ENCODE measurements around the gene EIF2B4. TPM values are rescaled to one million over a fixed set of nuclear protein-coding genes. Genes with fewer than 3 reads are reported as not detected.

EIF2B4 gene
- polyA plus RNA-seq, 1 donor (not counting 4 experiments of a cell fraction or from before 2014, with no cell fraction given), result 54.9 TPM

- no peak for TF ChIP-seq CTCF (optimal IDR thresholded peaks at IDR 0.05 in 1 of 3, IDR thresholded peaks at IDR 0.05 in 1 of 3, conservative IDR thresholded peaks at IDR 0.05 in 1 of 3; ENCODE audit: extremely low read depth in 1 of 3, insufficient read depth in 2 of 3, low read length in 3 of 3)
- no peak for TF ChIP-seq EZH2 (IDR thresholded peaks at IDR 0.05; ENCODE audit: low read length)
- dilution Hi-C loops (cut with MboI; ENCODE audit: extremely low pct_ligation_motif_present, low sequenced_read_pairs), result no loop called here
- peaks cover 29% of the 10 kb centered on the region for H3K79me2 ChIP-seq (ENCODE audit: control insufficient read depth, insufficient read depth, low read length)
- peaks cover 46 to 50% of the 10 kb centered on the region in 2 experiments for H3K36me3 ChIP-seq (ENCODE audit: control insufficient read depth in 2 of 2, extremely low read depth in 1 of 2, insufficient read depth in 2 of 2, low read length in 2 of 2)
- peak overlapping the region; percentile 86 for H3K27ac ChIP-seq (ENCODE audit: control insufficient read depth, insufficient read depth, low read length)
- peak overlapping the region; percentile 88 for H3K4me2 ChIP-seq (ENCODE audit: control insufficient read depth, extremely low read depth, insufficient read depth, low read depth, low read length)
- H3K4me3 ChIP-seq (ENCODE audit: control insufficient read depth in 2 of 3, extremely low read depth in 1 of 3, insufficient read depth in 2 of 3, low read depth in 1 of 3, low read length in 3 of 3), result peak overlapping the region; percentile 75 to 94 (median 94)
- H3K9ac ChIP-seq (ENCODE audit: control insufficient read depth, extremely low read depth, insufficient read depth, low read length), result peak overlapping the region; percentile 91
- no peak for DNase-seq (ENCODE audit: low read depth, low spot score)
- H2AFZ ChIP-seq (ENCODE audit: control insufficient read depth, low read length), result peak overlapping the region; percentile 10
- FAIRE-seq, result peak; percentile 23
- H3K9me3 ChIP-seq (ENCODE audit: control insufficient read depth, low read depth, low read length), result no peaks in the 10 kb centered on the region
- H3K4me1 ChIP-seq (ENCODE audit: control insufficient read depth, extremely low read depth, insufficient read depth, low read length), result peaks cover 22% of the 10 kb centered on the region
- no peaks in the 10 kb centered on the region for H3K27me3 ChIP-seq (ENCODE audit: control insufficient read depth, extremely low read depth, insufficient read depth, low read length)
- H3K9me1 ChIP-seq (ENCODE audit: control insufficient read depth, extremely low read depth, insufficient read depth, low read length), result no peaks in the 10 kb centered on the region
- H4K20me1 ChIP-seq (ENCODE audit: control insufficient read depth, extremely low read depth, insufficient read depth, low read length), result peaks cover 3% of the 10 kb centered on the region
These were observed 9.9 kb upstream of the EIF2B4 start for GRCh38 chr2:27379836-27380625.

GRCh38 chr2:27379383-27379835 is 9.3 kb upstream of the EIF2B4 start:
- Histone ChIP-seq H3K9me1 (ENCODE audit: control insufficient read depth, extremely low read depth, insufficient read depth, low read length) (no peaks in the 10 kb centered on the region), H3K4me1 (ENCODE audit: control insufficient read depth, extremely low read depth, insufficient read depth, low read length) (peaks cover 16% of the 10 kb centered on the region), H3K27me3 (ENCODE audit: control insufficient read depth, extremely low read depth, insufficient read depth, low read length) (no peaks in the 10 kb centered on the region), H3K36me3 (ENCODE audit: control insufficient read depth in 2 of 2, extremely low read depth in 1 of 2, insufficient read depth in 2 of 2, low read length in 2 of 2) (peaks cover 46 to 53% of the 10 kb centered on the region in 2 experiments), H3K9ac (ENCODE audit: control insufficient read depth, extremely low read depth, insufficient read depth, low read length) (peak overlapping the region; percentile 91), H4K20me1 (ENCODE audit: control insufficient read depth, extremely low read depth, insufficient read depth, low read length) (peaks cover 3% of the 10 kb centered on the region), H3K4me2 (ENCODE audit: control insufficient read depth, extremely low read depth, insufficient read depth, low read depth, low read length) (peak overlapping the region; percentile 88), H3K9me3 (ENCODE audit: control insufficient read depth, low read depth, low read length) (no peaks in the 10 kb centered on the region), H3K79me2 (ENCODE audit: control insufficient read depth, insufficient read depth, low read length) (peaks cover 33% of the 10 kb centered on the region), H2AFZ (ENCODE audit: control insufficient read depth, low read length) (no peak overlapping the region), H3K4me3 (ENCODE audit: control insufficient read depth in 2 of 3, extremely low read depth in 1 of 3, insufficient read depth in 2 of 3, low read depth in 1 of 3, low read length in 3 of 3) (peak overlapping the region; percentile 75 to 94 (median 94)), H3K27ac (ENCODE audit: control insufficient read depth, insufficient read depth, low read length) (peak overlapping the region; percentile 86)
- TF ChIP-seq CTCF (optimal IDR thresholded peaks at IDR 0.05 in 1 of 3, IDR thresholded peaks at IDR 0.05 in 1 of 3, conservative IDR thresholded peaks at IDR 0.05 in 1 of 3; ENCODE audit: extremely low read depth in 1 of 3, insufficient read depth in 2 of 3, low read length in 3 of 3) (no peak), EZH2 (IDR thresholded peaks at IDR 0.05; ENCODE audit: low read length) (no peak)
- FAIRE-seq (no peak), DNase-seq (ENCODE audit: low read depth, low spot score) (no peak)
- dilution Hi-C loops (cut with MboI; ENCODE audit: extremely low pct_ligation_motif_present, low sequenced_read_pairs), result no loop called here

Data from keratinocyte (primary cell).